ENCODE measurements around the gene ERC1. TPM values are rescaled to one million over a fixed set of nuclear protein-coding genes. Genes with fewer than 3 reads are reported as not detected.

ERC1 gene
- total RNA-seq, 2 donors from 2014 or later: 18.9 to 72.9 TPM

GRCh38 chr12:1453810-1454209, 462.8 kb downstream of the ERC1 start:
- no peak for TF ChIP-seq CTCF (IDR thresholded peaks at IDR 0.05)
- TF ChIP-seq POLR2AphosphoS5 (IDR thresholded peaks at IDR 0.05): no peak
- no peak for TF ChIP-seq POLR2A (IDR thresholded peaks at IDR 0.05)
- Histone ChIP-seq H3K4me1 (replicated peaks) (no peaks in the 10 kb centered on the region), H3K27ac (no peak overlapping the region), H3K36me3 (no peaks in the 10 kb centered on the region), H3K9me3 (no peaks in the 10 kb centered on the region), H3K27me3 (replicated peaks; ENCODE audit: insufficient read depth) (no peaks in the 10 kb centered on the region), H3K4me3 (no peak overlapping the region)
- 94% methylated on average over 6 of the region's 6 CpGs for WGBS
- no peak for DNase-seq (ENCODE audit: low spot score)
- intact Hi-C loops (cut with DNase I): no loop called here

GRCh38 chr12:1456885-1457284, 465.9 kb downstream of the ERC1 start:
- intact Hi-C loops (cut with DNase I): no loop called here
- no peaks in the 10 kb centered on the region for H3K4me1 ChIP-seq (replicated peaks)
- H3K4me3 ChIP-seq: no peak overlapping the region
- no peaks in the 10 kb centered on the region for H3K9me3 ChIP-seq
- WGBS: 94% methylated on average over 7 of the region's 7 CpGs
- no peak for DNase-seq (ENCODE audit: low spot score)
- H3K36me3 ChIP-seq: no peaks in the 10 kb centered on the region
- H3K27me3 ChIP-seq (replicated peaks; ENCODE audit: insufficient read depth): no peaks in the 10 kb centered on the region
- no peak overlapping the region for H3K27ac ChIP-seq
- no peak for TF ChIP-seq POLR2A (IDR thresholded peaks at IDR 0.05)
- TF ChIP-seq CTCF (IDR thresholded peaks at IDR 0.05): no peak
- no peak for TF ChIP-seq POLR2AphosphoS5 (IDR thresholded peaks at IDR 0.05)

GRCh38 chr12:1457901-1458300, 466.9 kb downstream of the ERC1 start:
- H3K27me3 ChIP-seq (replicated peaks; ENCODE audit: insufficient read depth): no peaks in the 10 kb centered on the region
- H3K4me3 ChIP-seq: no peak overlapping the region
- intact Hi-C loops (cut with DNase I): no loop called here
- H3K36me3 ChIP-seq: no peaks in the 10 kb centered on the region
- H3K9me3 ChIP-seq: no peaks in the 10 kb centered on the region
- WGBS: 74% methylated on average over 1 of the region's 1 CpG
- no peak overlapping the region for H3K27ac ChIP-seq
- DNase-seq (ENCODE audit: low spot score): no peak
- H3K4me1 ChIP-seq (replicated peaks): no peaks in the 10 kb centered on the region
- TF ChIP-seq CTCF (IDR thresholded peaks at IDR 0.05): no peak
- no peak for TF ChIP-seq POLR2AphosphoS5 (IDR thresholded peaks at IDR 0.05)
- TF ChIP-seq POLR2A (IDR thresholded peaks at IDR 0.05): no peak

GRCh38 chr12:1459339-1459738, 468.3 kb downstream of the ERC1 start:
- Histone ChIP-seq H3K4me1 (replicated peaks) (no peaks in the 10 kb centered on the region), H3K27ac (no peak overlapping the region), H3K27me3 (replicated peaks; ENCODE audit: insufficient read depth) (no peaks in the 10 kb centered on the region), H3K36me3 (no peaks in the 10 kb centered on the region), H3K9me3 (no peaks in the 10 kb centered on the region), H3K4me3 (no peak overlapping the region)
- no peak for TF ChIP-seq CTCF (IDR thresholded peaks at IDR 0.05)
- TF ChIP-seq POLR2A (IDR thresholded peaks at IDR 0.05): no peak
- TF ChIP-seq POLR2AphosphoS5 (IDR thresholded peaks at IDR 0.05): no peak
- intact Hi-C loops (cut with DNase I): no loop called here
- DNase-seq (ENCODE audit: low spot score): no peak
- WGBS: 89% methylated on average over 2 of the region's 2 CpGs

- WGBS: 80% methylated on average over 10 of the region's 10 CpGs
- intact Hi-C loops (cut with DNase I): no loop called here
- H3K4me3 ChIP-seq: no peak overlapping the region
- no peak overlapping the region for H3K27ac ChIP-seq
- no peak for TF ChIP-seq POLR2A (IDR thresholded peaks at IDR 0.05)
- TF ChIP-seq CTCF (IDR thresholded peaks at IDR 0.05): no peak
- TF ChIP-seq POLR2AphosphoS5 (IDR thresholded peaks at IDR 0.05): no peak
- no peak for DNase-seq (ENCODE audit: low spot score)
- no peaks in the 10 kb centered on the region for H3K4me1 ChIP-seq (replicated peaks)
- H3K9me3 ChIP-seq: no peaks in the 10 kb centered on the region
- H3K36me3 ChIP-seq: no peaks in the 10 kb centered on the region
- no peaks in the 10 kb centered on the region for H3K27me3 ChIP-seq (replicated peaks; ENCODE audit: insufficient read depth)
These were observed 472.3 kb downstream of the ERC1 start for GRCh38 chr12:1463073-1463905.
